Gastroesophageal sphincter (tissue), 3 donors: Measurements from ENCODE around the gene TPST2.

Experiments
- EP300 ChIP-seq: sonication (generic); formaldehyde crosslinking; IDR thresholded peaks from one replicate; pipeline ENCODE4 v1.6.1; 2017; ENCODE audit warnings: antibody characterized with exemption, mild to moderate bottlenecking
- POLR2A ChIP-seq, 2 donors: fragments of 450-650 bp; IDR thresholded peaks; one replicate each; pipeline ENCODE4 v1.6.1; 2017; ENCODE audit warnings: antibody characterized with exemption in 2 of 2, mild to moderate bottlenecking in 2 of 2, moderate library complexity in 1 of 2
- TF ChIP-seq, protein P1 (sequence below), 4 experiments: fragments of 200-600 bp in 2 of 4; fragments of 450-650 bp in 2 of 4; sonication (generic) in 1 of 4; IDR thresholded peaks; one replicate each; pipeline ENCODE4 v1.5.1; 2017 to 2019; ENCODE audit warnings: antibody characterized with exemption in 4 of 4, mild to moderate bottlenecking in 2 of 4, moderate library complexity in 2 of 4

DNA sequence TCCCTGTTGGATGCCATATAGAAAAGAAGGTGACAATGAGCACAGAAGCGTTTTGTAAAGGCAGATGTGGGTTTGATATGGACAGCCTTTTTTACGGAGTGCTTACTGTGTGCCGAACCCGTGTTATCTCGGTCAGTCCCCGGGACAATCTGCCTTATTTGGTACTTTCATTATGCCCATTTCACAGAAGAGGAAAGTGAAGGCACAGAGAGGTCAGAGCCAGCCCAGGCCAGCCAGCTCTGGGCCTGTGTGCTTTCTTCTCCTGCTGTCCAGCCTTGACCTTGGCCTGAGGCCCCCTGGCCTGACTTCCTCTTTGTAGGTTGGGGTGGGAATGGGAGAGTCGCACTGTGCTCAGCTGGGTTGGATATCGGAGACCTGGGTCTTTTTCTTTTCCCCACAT is 28.5 kb upstream of the TPST2 start:
- TF ChIP-seq, protein P1, sequence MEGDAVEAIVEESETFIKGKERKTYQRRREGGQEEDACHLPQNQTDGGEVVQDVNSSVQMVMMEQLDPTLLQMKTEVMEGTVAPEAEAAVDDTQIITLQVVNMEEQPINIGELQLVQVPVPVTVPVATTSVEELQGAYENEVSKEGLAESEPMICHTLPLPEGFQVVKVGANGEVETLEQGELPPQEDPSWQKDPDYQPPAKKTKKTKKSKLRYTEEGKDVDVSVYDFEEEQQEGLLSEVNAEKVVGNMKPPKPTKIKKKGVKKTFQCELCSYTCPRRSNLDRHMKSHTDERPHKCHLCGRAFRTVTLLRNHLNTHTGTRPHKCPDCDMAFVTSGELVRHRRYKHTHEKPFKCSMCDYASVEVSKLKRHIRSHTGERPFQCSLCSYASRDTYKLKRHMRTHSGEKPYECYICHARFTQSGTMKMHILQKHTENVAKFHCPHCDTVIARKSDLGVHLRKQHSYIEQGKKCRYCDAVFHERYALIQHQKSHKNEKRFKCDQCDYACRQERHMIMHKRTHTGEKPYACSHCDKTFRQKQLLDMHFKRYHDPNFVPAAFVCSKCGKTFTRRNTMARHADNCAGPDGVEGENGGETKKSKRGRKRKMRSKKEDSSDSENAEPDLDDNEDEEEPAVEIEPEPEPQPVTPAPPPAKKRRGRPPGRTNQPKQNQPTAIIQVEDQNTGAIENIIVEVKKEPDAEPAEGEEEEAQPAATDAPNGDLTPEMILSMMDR (IDR thresholded peaks at IDR 0.05) = no peak
- TF ChIP-seq POLR2A (IDR thresholded peaks at IDR 0.05) (no peak), EP300 (no peak)
